Tibial artery (tissue), 4 donors: ENCODE data around the gene OR2F2.

ENCODE experiments used
- DNase-seq, 2 donors: peaks; one replicate each; pipeline ENCODE4 v3.0.0-alpha.2; 2019
- H3K27ac ChIP-seq, 2 donors: fragments of 200-600 bp; sonication (generic) in 1 of 2; 1 replicate in 1 of 2; 2 replicates in 1 of 2; pipeline ENCODE4 v1.5.1; 2018 to 2019; ENCODE audit warnings: mild to moderate bottlenecking in 1 of 2
- H3K27me3 ChIP-seq, 2 donors: fragments of 200-600 bp; sonication (generic) in 1 of 2; one replicate each; pipeline versions ENCODE4 v1.5.1 to v1.6.0; 2016 to 2019
- H3K36me3 ChIP-seq, 3 donors: fragments of 200-600 bp; sonication (generic) in 2 of 3; one replicate each; pipeline ENCODE4 v1.5.1; 2016 to 2019; ENCODE audit warnings: mild to moderate bottlenecking in 2 of 3
- H3K4me1 ChIP-seq, 4 donors: fragments of 200-600 bp; sonication (generic) in 2 of 4; 1 replicate in 3 of 4; 2 replicates in 1 of 4; pipeline ENCODE4 v1.5.1; 2016 to 2019
- H3K4me3 ChIP-seq, 2 donors: fragments of 200-600 bp; sonication (generic) in 1 of 2; 1 replicate in 1 of 2; 2 replicates in 1 of 2; pipeline ENCODE4 v1.5.1; 2018 to 2019; ENCODE audit warnings: mild to moderate bottlenecking in 2 of 2
- H3K9me3 ChIP-seq, 3 donors: fragments of 200-600 bp; sonication (generic) in 1 of 3; one replicate each; pipeline ENCODE4 v1.5.1; 2016 to 2019
- intact Hi-C: fragments of 100-400 bp; cut with DNase I; formaldehyde crosslinking; loops from one replicate; pipeline ENCODE4 v1.15.0; 2023; ENCODE audit warnings: low total_unique reads
- TF ChIP-seq, protein P1 (sequence below), 2 experiments: fragments of 200-600 bp in 1 of 2; fragments of 450-650 bp in 1 of 2; IDR thresholded peaks; one replicate each; pipeline ENCODE4 v1.5.1; 2017 to 2019; ENCODE audit warnings: antibody characterized with exemption in 2 of 2, mild to moderate bottlenecking in 1 of 2, moderate library complexity in 1 of 2

The OR2F2 gene

DNA sequence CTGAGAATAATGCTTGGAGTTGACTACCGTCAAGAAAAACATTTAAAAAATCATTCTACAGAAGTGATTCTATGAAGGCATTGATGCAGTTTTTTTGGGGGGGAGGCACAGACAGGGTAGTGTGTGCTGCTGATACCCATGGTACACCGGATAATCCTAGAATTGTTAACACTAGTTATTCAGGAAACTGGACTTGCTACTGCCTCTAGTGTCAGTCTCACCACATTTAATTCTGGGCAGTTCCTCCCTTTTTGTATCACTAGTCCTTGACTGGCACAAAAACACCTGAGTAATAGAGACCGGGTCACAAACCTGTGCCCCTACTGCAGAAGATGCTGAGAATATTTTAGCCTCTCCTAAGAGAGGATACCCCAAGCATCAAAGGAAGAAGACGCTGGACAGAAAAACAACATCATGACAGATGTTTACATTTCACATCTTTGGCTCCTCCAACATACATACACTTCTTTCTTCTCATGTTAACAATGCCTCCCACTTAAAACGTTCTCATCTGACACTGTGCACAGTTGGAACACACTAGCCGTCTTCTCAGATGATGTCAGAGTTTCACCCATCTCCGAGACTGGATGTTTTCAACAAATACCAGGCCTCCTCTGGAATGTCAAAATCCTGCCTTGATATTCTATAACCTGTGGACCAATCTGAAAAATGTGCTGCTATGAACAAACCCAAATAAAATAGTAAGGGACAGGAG, 19.9 kb upstream of the OR2F2 start:
- Histone ChIP-seq H3K4me1 (peaks cover 0 to 6% (median 0%) of the 10 kb centered on the region in 4 donors), H3K27me3 (no peaks in the 10 kb centered on the region), H3K4me3 (no peak overlapping the region), H3K36me3 (no peaks in the 10 kb centered on the region), H3K9me3 (no peaks in the 10 kb centered on the region), H3K27ac (no peak overlapping the region)
- intact Hi-C loops, result no loop called here
- no peak for DNase-seq
- TF ChIP-seq, protein P1, sequence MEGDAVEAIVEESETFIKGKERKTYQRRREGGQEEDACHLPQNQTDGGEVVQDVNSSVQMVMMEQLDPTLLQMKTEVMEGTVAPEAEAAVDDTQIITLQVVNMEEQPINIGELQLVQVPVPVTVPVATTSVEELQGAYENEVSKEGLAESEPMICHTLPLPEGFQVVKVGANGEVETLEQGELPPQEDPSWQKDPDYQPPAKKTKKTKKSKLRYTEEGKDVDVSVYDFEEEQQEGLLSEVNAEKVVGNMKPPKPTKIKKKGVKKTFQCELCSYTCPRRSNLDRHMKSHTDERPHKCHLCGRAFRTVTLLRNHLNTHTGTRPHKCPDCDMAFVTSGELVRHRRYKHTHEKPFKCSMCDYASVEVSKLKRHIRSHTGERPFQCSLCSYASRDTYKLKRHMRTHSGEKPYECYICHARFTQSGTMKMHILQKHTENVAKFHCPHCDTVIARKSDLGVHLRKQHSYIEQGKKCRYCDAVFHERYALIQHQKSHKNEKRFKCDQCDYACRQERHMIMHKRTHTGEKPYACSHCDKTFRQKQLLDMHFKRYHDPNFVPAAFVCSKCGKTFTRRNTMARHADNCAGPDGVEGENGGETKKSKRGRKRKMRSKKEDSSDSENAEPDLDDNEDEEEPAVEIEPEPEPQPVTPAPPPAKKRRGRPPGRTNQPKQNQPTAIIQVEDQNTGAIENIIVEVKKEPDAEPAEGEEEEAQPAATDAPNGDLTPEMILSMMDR (IDR thresholded peaks at IDR 0.05), result no peak

- TF ChIP-seq, protein P1 (IDR thresholded peaks at IDR 0.05), result no peak
- intact Hi-C loops, result no loop called here
Measured at GRCh38 chr7:143924851-143925250, 10.2 kb upstream of the OR2F2 start.

DNA sequence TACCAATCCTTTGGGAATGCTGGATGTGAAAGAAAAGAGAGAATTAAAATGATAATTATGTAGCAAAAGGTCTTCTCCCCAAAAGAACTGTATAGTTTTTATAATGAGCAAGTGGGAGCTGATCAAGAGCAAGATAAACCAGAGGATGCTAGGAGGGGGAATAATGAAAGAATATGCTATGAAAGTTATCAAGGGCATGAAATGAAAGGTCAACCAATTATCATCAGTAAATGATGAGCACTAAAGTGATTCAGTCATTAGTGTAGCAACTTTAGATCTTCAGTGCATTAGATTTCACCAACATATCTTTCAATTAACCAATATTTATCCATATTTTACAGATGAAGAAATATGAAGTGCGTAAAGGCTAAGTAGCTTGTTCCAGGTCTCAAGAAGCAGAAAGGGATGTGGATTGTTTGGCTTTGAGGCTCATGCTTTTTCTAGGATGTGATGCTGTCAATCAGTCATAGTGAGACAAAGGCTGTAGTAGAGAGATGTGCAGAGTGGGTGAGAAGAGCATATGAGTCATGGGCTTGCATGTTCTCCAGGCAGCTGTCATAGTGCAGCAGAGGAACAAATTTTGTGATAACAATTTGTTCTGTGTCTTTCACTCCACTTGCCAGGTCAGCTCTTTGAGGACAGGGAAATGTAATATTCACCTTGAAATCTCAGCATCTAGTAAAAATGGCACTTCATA, 5.7 kb upstream of the OR2F2 start:
- no peak overlapping the region for H3K4me3 ChIP-seq
- no peaks in the 10 kb centered on the region for H3K36me3 ChIP-seq
- intact Hi-C loops, result no loop called here
- no peaks in the 10 kb centered on the region for H3K4me1 ChIP-seq
- no peaks in the 10 kb centered on the region for H3K9me3 ChIP-seq
- no peak for DNase-seq
- no peak overlapping the region for H3K27ac ChIP-seq
- no peaks in the 10 kb centered on the region for H3K27me3 ChIP-seq
- TF ChIP-seq, protein P1 (IDR thresholded peaks at IDR 0.05), result no peak

More at GRCh38 chr7:143924851-143925250, 10.2 kb upstream of the OR2F2 start:
- Histone ChIP-seq H3K4me1 (no peaks in the 10 kb centered on the region), H3K27me3 (no peaks in the 10 kb centered on the region), H3K36me3 (no peaks in the 10 kb centered on the region), H3K4me3 (no peak overlapping the region), H3K9me3 (no peaks in the 10 kb centered on the region), H3K27ac (no peak overlapping the region)
- DNase-seq, result no peak

DNA sequence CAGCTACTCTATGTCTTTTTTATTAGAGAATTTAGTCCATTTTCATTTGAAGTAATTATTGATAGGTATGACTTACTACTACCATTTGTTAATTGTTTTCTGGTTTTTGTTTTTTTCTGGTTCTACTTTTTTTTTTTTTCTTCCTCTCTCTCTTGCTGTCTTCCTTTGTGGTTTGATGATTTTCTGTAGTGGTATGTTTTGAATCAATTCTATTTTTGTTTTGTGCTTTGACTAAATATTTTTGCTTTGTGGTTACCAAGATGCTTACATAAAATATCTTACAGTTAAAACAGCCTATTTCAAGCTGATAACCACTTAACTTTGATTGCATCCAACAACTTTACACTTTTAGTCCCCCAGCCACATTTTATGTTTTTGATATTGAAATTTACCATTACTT, 3.3 kb upstream of the OR2F2 start:
- Histone ChIP-seq H3K27ac (no peak overlapping the region), H3K27me3 (no peaks in the 10 kb centered on the region), H3K9me3 (no peaks in the 10 kb centered on the region), H3K36me3 (no peaks in the 10 kb centered on the region), H3K4me1 (peaks cover 0 to 20% (median 3%) of the 10 kb centered on the region in 4 donors), H3K4me3 (no peak overlapping the region)
- intact Hi-C loops, result no loop called here
- DNase-seq, result no peak
- TF ChIP-seq, protein P1 (IDR thresholded peaks at IDR 0.05), result no peak

DNA sequence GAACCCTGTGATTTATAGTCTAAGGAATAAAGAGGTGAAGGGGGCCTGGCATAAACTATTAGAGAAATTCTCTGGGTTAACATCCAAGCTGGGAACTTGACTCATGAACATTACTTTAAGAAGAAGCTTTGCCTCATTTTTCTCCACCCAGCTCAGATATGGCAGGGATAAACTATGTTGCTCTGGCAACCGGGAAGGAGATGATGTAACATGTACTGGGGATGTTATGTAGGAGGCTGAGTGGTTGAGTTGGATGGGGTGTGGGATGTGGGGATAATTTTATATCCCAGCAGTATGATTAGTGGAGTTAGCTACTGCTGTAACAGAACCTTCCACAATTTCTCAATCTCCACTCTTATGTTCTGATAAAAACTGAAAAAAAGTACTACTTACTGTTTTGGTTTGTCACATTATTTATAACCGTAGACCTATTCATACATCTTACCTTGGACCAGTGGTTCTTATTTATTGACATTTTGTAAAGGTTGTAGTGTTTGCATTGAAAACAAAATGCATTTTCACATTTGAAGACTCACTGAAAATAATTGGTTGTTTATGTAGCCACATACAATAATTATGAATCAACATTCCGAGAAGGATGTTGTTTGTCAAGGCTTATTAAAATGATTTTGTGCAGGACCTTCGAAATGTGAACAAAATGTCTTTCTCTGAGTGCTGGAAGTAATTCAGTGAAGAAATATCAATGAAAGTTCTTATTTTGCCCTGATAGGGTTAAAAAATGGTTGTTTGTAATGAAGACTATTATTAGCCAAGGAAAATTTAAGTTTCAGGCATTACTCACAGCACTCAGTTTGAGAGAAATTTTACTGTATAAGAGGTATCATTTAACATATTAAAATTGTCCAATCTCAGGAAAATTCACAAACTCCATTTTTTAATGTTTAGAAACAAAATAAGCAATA, 1.3 kb downstream of the OR2F2 start:
- TF ChIP-seq, protein P1 (IDR thresholded peaks at IDR 0.05), result no peak
- intact Hi-C loops, result no loop called here
- no peak overlapping the region for H3K4me3 ChIP-seq
- H3K4me1 ChIP-seq, result peaks cover 0 to 20% (median 3%) of the 10 kb centered on the region in 4 donors
- no peak overlapping the region for H3K27ac ChIP-seq
- no peak for DNase-seq
- H3K36me3 ChIP-seq, result no peaks in the 10 kb centered on the region
- no peaks in the 10 kb centered on the region for H3K27me3 ChIP-seq
- no peaks in the 10 kb centered on the region for H3K9me3 ChIP-seq
